ENCODE data around the gene TMEM87B.

DNA sequence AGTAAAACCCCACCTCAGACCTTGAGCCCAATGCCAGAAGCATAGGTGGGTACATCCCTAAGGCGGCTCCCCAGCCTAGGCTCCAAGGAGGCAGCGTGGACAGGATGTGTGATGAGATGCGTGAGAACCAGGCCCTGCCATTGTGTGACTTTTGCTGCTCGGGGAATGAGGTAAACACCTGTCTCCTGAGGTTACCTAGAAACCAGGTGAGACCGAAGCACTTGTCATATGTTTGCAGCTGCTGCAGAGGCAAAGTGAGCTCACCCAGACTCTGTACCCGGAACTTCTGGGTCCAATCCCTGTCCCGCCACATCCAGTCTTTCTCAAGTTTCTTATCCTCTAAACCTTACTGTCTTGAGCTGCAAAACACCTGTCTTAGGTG is 86.5 kb downstream of the TMEM87B start:
- TF ChIP-seq, protein P1, sequence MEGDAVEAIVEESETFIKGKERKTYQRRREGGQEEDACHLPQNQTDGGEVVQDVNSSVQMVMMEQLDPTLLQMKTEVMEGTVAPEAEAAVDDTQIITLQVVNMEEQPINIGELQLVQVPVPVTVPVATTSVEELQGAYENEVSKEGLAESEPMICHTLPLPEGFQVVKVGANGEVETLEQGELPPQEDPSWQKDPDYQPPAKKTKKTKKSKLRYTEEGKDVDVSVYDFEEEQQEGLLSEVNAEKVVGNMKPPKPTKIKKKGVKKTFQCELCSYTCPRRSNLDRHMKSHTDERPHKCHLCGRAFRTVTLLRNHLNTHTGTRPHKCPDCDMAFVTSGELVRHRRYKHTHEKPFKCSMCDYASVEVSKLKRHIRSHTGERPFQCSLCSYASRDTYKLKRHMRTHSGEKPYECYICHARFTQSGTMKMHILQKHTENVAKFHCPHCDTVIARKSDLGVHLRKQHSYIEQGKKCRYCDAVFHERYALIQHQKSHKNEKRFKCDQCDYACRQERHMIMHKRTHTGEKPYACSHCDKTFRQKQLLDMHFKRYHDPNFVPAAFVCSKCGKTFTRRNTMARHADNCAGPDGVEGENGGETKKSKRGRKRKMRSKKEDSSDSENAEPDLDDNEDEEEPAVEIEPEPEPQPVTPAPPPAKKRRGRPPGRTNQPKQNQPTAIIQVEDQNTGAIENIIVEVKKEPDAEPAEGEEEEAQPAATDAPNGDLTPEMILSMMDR (IDR thresholded peaks at IDR 0.05 in 8 of 11, conservative IDR thresholded peaks at IDR 0.05 in 3 of 11) = no peak
- no peak for TF ChIP-seq POLR2AphosphoS5 (IDR thresholded peaks at IDR 0.05)
